Measurements from ENCODE around the gene INTS13. TPM values are rescaled to one million over a fixed set of nuclear protein-coding genes. Genes with fewer than 3 reads are reported as not detected.

Gene INTS13
- total RNA-seq, 1 experiment from 2014 or later, result 50.5 TPM

- POLR2A ChIA-PET, result no interaction called here
- H3K4me2 ChIP-seq (ENCODE audit: low read length), result no peak overlapping the region
- H3K27ac ChIP-seq (ENCODE audit: low read depth, low read length), result no peak overlapping the region
- intact Hi-C loops (cut with micrococcal nuclease), result no loop called here
- no peaks in the 10 kb centered on the region for H3K9me3 ChIP-seq (ENCODE audit: control insufficient read depth in 1 of 2, insufficient read depth in 1 of 2, low read depth in 1 of 2, low read length in 2 of 2)
- RAD21 ChIA-PET (ENCODE audit: low non-redundant PET in 1 of 2, low total read pairs in 2 of 2, uncharacterized antibody in 2 of 2, unreplicated experiment in 2 of 2), result no interaction called here
- H3K4me1 ChIP-seq (ENCODE audit: control insufficient read depth in 1 of 2, insufficient read depth in 2 of 2, low read length in 2 of 2), result no peaks in the 10 kb centered on the region
- CTCF ChIA-PET, result no interaction called here
- no peak overlapping the region for H3K9ac ChIP-seq (ENCODE audit: low read length)
- H3K27me3 ChIP-seq (ENCODE audit: insufficient read depth, low read length), result no peaks in the 10 kb centered on the region
- no peak overlapping the region for H3K4me3 ChIP-seq (replicated peaks in 1 of 2; ENCODE audit: low read depth in 1 of 2, low read length in 2 of 2)
- ATAC-seq, result no peak
- H4K20me1 ChIP-seq (ENCODE audit: insufficient read depth), result no peaks in the 10 kb centered on the region
- TF ChIP-seq FOSL1 (IDR thresholded peaks at IDR 0.05; ENCODE audit: low read depth), result no peak
- TF ChIP-seq POLR2AphosphoS5 (IDR thresholded peaks at IDR 0.05; ENCODE audit: low read depth, low read length), result no peak
- no peak for TF ChIP-seq EZH2 (IDR thresholded peaks at IDR 0.05)
- TF ChIP-seq SIN3A (IDR thresholded peaks at IDR 0.05; ENCODE audit: low read depth), result no peak
- TF ChIP-seq JUND (IDR thresholded peaks at IDR 0.05), result no peak
- no peak for TF ChIP-seq ZFX (IDR thresholded peaks at IDR 0.05)
- TF ChIP-seq TCF7L2 (IDR thresholded peaks at IDR 0.05; ENCODE audit: borderline replicate concordance, extremely low read depth, insufficient read depth, insufficient read length), result no peak
- BruUV-seq (replicated peaks), result no TSS peak
- H2AFZ ChIP-seq (ENCODE audit: low read depth, low read length, poor library complexity, severe bottlenecking), result no peak overlapping the region
- no peaks in the 10 kb centered on the region for H3K79me2 ChIP-seq (ENCODE audit: insufficient read depth, low read length)
- H3K9me2 ChIP-seq (ENCODE audit: insufficient read depth), result no peaks in the 10 kb centered on the region
- no peak for DNase-seq (ENCODE audit: low read depth, low spot score)
- no peaks in the 10 kb centered on the region for H3K36me3 ChIP-seq (ENCODE audit: control insufficient read depth in 1 of 2, insufficient read depth in 2 of 2, low read length in 2 of 2)
Measured at GRCh38 chr12:26861690-26862089, 76.1 kb downstream of the INTS13 start.

GRCh38 chr12:26857465-26858176 is 80.2 kb downstream of the INTS13 start:
- H3K36me3 ChIP-seq (ENCODE audit: control insufficient read depth in 1 of 2, insufficient read depth in 2 of 2, low read length in 2 of 2), result no peaks in the 10 kb centered on the region
- POLR2A ChIA-PET, result no interaction called here
- H4K20me1 ChIP-seq (ENCODE audit: insufficient read depth), result no peaks in the 10 kb centered on the region
- H3K9me2 ChIP-seq (ENCODE audit: insufficient read depth), result 0 out of 2 replicates have a peak, but pooled peaks cover 3% of the 10 kb centered on the region
- BruUV-seq (replicated peaks), result no TSS peak
- H3K4me1 ChIP-seq (ENCODE audit: control insufficient read depth in 1 of 2, insufficient read depth in 2 of 2, low read length in 2 of 2), result 0 out of 4 replicates have a peak, but pooled peaks cover 0 to 3% of the 10 kb centered on the region in 2 experiments
- ATAC-seq (no peak), DNase-seq (ENCODE audit: low read depth, low spot score) (no peak)
- CTCF ChIA-PET, result no interaction called here
- no peaks in the 10 kb centered on the region for H3K79me2 ChIP-seq (ENCODE audit: insufficient read depth, low read length)
- H3K4me2 ChIP-seq (ENCODE audit: low read length), result no peak overlapping the region
- intact Hi-C loops (cut with micrococcal nuclease), result loop anchor here (10.0 kb wide), 1 partner anchor 847 kb away; no protein-coding TSS in a partner anchor
- RAD21 ChIA-PET (ENCODE audit: low non-redundant PET in 1 of 2, low total read pairs in 2 of 2, uncharacterized antibody in 2 of 2, unreplicated experiment in 2 of 2), result no interaction called here
- no peak overlapping the region for H3K4me3 ChIP-seq (replicated peaks in 1 of 2; ENCODE audit: low read depth in 1 of 2, low read length in 2 of 2)
- no peak overlapping the region for H2AFZ ChIP-seq (ENCODE audit: low read depth, low read length, poor library complexity, severe bottlenecking)
- no peaks in the 10 kb centered on the region for H3K9me3 ChIP-seq (ENCODE audit: control insufficient read depth in 1 of 2, insufficient read depth in 1 of 2, low read depth in 1 of 2, low read length in 2 of 2)
- no peaks in the 10 kb centered on the region for H3K27me3 ChIP-seq (ENCODE audit: insufficient read depth, low read length)
- no peak overlapping the region for H3K9ac ChIP-seq (ENCODE audit: low read length)
- no peak overlapping the region for H3K27ac ChIP-seq (ENCODE audit: low read depth, low read length)
- TF ChIP-seq REST (IDR thresholded peaks at IDR 0.05; ENCODE audit: low read depth) (no peak), FOSL1 (IDR thresholded peaks at IDR 0.05; ENCODE audit: low read depth) (no peak), SP1 (IDR thresholded peaks at IDR 0.05; ENCODE audit: low read depth) (no peak), MAX (IDR thresholded peaks at IDR 0.05) (no peak), EZH2phosphoT487 (IDR thresholded peaks at IDR 0.05; ENCODE audit: borderline replicate concordance) (no peak), EGR1 (IDR thresholded peaks at IDR 0.05; ENCODE audit: low read depth) (no peak), CBX3 (IDR thresholded peaks at IDR 0.05; ENCODE audit: low read depth) (no peak), ELF1 (IDR thresholded peaks at IDR 0.05; ENCODE audit: borderline replicate concordance, low read depth) (no peak)
- TF ChIP-seq, protein P1, sequence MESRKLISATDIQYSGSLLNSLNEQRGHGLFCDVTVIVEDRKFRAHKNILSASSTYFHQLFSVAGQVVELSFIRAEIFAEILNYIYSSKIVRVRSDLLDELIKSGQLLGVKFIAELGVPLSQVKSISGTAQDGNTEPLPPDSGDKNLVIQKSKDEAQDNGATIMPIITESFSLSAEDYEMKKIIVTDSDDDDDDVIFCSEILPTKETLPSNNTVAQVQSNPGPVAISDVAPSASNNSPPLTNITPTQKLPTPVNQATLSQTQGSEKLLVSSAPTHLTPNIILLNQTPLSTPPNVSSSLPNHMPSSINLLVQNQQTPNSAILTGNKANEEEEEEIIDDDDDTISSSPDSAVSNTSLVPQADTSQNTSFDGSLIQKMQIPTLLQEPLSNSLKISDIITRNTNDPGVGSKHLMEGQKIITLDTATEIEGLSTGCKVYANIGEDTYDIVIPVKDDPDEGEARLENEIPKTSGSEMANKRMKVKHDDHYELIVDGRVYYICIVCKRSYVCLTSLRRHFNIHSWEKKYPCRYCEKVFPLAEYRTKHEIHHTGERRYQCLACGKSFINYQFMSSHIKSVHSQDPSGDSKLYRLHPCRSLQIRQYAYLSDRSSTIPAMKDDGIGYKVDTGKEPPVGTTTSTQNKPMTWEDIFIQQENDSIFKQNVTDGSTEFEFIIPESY (IDR thresholded peaks at IDR 0.05; ENCODE audit: extremely low read depth, insufficient replicate concordance, low read length), result no peak
